Measurements from ENCODE around the gene DDX4. TPM values are rescaled to one million over a fixed set of nuclear protein-coding genes. Genes with fewer than 3 reads are reported as not detected.
"Not testable (repeated sequence)": the region's sequence is repeated elsewhere in the genome, so short reads cannot be mapped to it uniquely, and the experiment has no call there.

The DDX4 gene
- total and polyA plus RNA-seq, 2 donors (not counting 1 experiment from before 2014, with no cell fraction given), result not detected

GRCh38 chr5:55758714-55759113 lies 20.9 kb downstream of the DDX4 start:
- H3K4me1 ChIP-seq (ENCODE audit: control insufficient read depth in 2 of 2, insufficient read depth in 2 of 2, low read length in 2 of 2), result no peaks in the 10 kb centered on the region
- H4K20me1 ChIP-seq (ENCODE audit: control insufficient read depth, insufficient read depth, low read length, poor library complexity, severe bottlenecking), result no peaks in the 10 kb centered on the region
- ChIA-PET CTCF (no interaction called here), POLR2A (no interaction called here)
- TF ChIP-seq CTCF (IDR thresholded peaks at IDR 0.05) (no peak), EZH2 (IDR thresholded peaks at IDR 0.05; ENCODE audit: borderline replicate concordance, insufficient read depth, low read depth, low read length, poor library complexity, severe bottlenecking) (no peak)
- H2AFZ ChIP-seq (ENCODE audit: insufficient read depth, low read depth, low read length, poor library complexity, severe bottlenecking), result no peak overlapping the region
- no peak overlapping the region for H3K4me2 ChIP-seq (replicated peaks; ENCODE audit: low read depth, low read length, poor library complexity, severe bottlenecking)
- H3K9ac ChIP-seq (ENCODE audit: low read length), result no peak overlapping the region
- ATAC-seq (ENCODE audit: low read depth), result no peak
- H3K27me3 Mint-ChIP-seq, result peaks cover 30% of the 10 kb centered on the region
- no peaks in the 10 kb centered on the region for H3K9me3 Mint-ChIP-seq (ENCODE audit: insufficient read depth)
- WGBS (ENCODE audit: insufficient coverage), result 100% methylated on average over 1 of the region's 2 CpGs
- H3K9me3 ChIP-seq (ENCODE audit: control extremely low read depth in 1 of 3, control insufficient read depth in 2 of 3, insufficient read depth in 1 of 3, low read length in 2 of 3), result peaks cover 0 to 3% (median 0%) of the 10 kb centered on the region in 3 donors
- H3K4me3 ChIP-seq (ENCODE audit: control extremely low read depth in 1 of 5, extremely low read depth in 1 of 5, insufficient read depth in 1 of 5, low read depth in 2 of 5, low read length in 4 of 5), result no peak overlapping the region
- DNase-seq, result no peak
- intact Hi-C loops (cut with micrococcal nuclease), result no loop called here
- H3K27ac ChIP-seq (ENCODE audit: low read length in 2 of 2), result no peak overlapping the region
- H3K4me3 Mint-ChIP-seq, result no peak overlapping the region
- H3K79me2 ChIP-seq (ENCODE audit: control insufficient read depth, insufficient read depth, low read length), result no peaks in the 10 kb centered on the region
- peaks cover 0 to 9% (median 0%) of the 10 kb centered on the region in 4 experiments for H3K27me3 ChIP-seq (replicated peaks in 1 of 4; ENCODE audit: control extremely low read depth in 1 of 4, control insufficient read depth in 3 of 4, insufficient read depth in 4 of 4, low read length in 3 of 4)
- no peaks in the 10 kb centered on the region for H3K36me3 ChIP-seq (replicated peaks in 1 of 2; ENCODE audit: control extremely low read depth in 1 of 2, control insufficient read depth in 1 of 2, extremely low read depth in 1 of 2, insufficient read depth in 2 of 2, low read length in 1 of 2)
- no peaks in the 10 kb centered on the region for H3K4me1 Mint-ChIP-seq
- H3K27ac Mint-ChIP-seq, result no peak overlapping the region

- H3K27me3 Mint-ChIP-seq, result peaks cover 30% of the 10 kb centered on the region
- WGBS (ENCODE audit: insufficient coverage), result no CpG with 5 or more reads among the region's 7 CpGs
- ATAC-seq (ENCODE audit: low read depth); H3K4me2 ChIP-seq (replicated peaks; ENCODE audit: low read depth, low read length, poor library complexity, severe bottlenecking); H3K27ac Mint-ChIP-seq; H2AFZ ChIP-seq (ENCODE audit: insufficient read depth, low read depth, low read length, poor library complexity, severe bottlenecking); H3K4me1 Mint-ChIP-seq; CTCF ChIA-PET; POLR2A ChIA-PET; H3K27me3 ChIP-seq (replicated peaks in 1 of 4; ENCODE audit: control extremely low read depth in 1 of 4, control insufficient read depth in 3 of 4, insufficient read depth in 4 of 4, low read length in 3 of 4); H3K4me3 ChIP-seq (ENCODE audit: control extremely low read depth in 1 of 5, extremely low read depth in 1 of 5, insufficient read depth in 1 of 5, low read depth in 2 of 5, low read length in 4 of 5); H4K20me1 ChIP-seq (ENCODE audit: control insufficient read depth, insufficient read depth, low read length, poor library complexity, severe bottlenecking); intact Hi-C loops (cut with micrococcal nuclease); H3K9me3 ChIP-seq (ENCODE audit: control extremely low read depth in 1 of 3, control insufficient read depth in 2 of 3, insufficient read depth in 1 of 3, low read length in 2 of 3); H3K79me2 ChIP-seq (ENCODE audit: control insufficient read depth, insufficient read depth, low read length); H3K36me3 ChIP-seq (replicated peaks in 1 of 2; ENCODE audit: control extremely low read depth in 1 of 2, control insufficient read depth in 1 of 2, extremely low read depth in 1 of 2, insufficient read depth in 2 of 2, low read length in 1 of 2); H3K9ac ChIP-seq (ENCODE audit: low read length); H3K4me3 Mint-ChIP-seq; H3K9me3 Mint-ChIP-seq (ENCODE audit: insufficient read depth); DNase-seq; H3K27ac ChIP-seq (ENCODE audit: low read length in 2 of 2); H3K4me1 ChIP-seq (ENCODE audit: control insufficient read depth in 2 of 2, insufficient read depth in 2 of 2, low read length in 2 of 2): not testable (repeated sequence)
Observed at GRCh38 chr5:55761721-55762120, 23.9 kb downstream of the DDX4 start.

All from B cell (primary cell).